ENCODE data around the gene EFNB1. TPM values are rescaled to one million over a fixed set of nuclear protein-coding genes. Genes with fewer than 3 reads are reported as not detected.

EFNB1 gene
- total and polyA plus RNA-seq, 2 of the 8 experiments (the other 6 are each of a cell fraction or from before 2014, with no cell fraction given) = 2.3 to 5.4 TPM

DNA sequence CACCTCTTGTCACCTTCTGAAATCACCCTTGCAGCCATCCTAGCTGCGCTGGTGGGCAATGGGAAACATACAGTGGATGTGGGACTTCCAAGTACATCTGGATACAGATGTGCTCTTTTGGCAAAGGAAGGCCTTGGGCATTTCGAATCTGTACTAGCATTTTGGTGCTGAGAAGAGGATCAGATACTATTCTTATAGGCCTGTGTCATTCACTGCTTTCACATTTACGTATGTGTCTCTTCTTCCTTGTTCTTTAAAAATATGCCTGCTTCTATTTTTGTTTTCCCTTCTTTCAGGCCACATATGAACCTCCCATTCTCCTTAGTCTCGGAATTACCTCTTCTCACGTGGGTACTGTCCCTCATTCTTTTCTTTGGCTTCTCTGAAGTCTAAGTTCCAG, 53.1 kb downstream of the EFNB1 start:
- WGBS, 2 experiments (ENCODE audit: extremely low coverage in 1 of 2, insufficient coverage in 1 of 2, insufficient read length in 1 of 2, insufficient replicate concordance in 2 of 2, low coverage in 1 of 2, low lambda C conversion rate in 2 of 2, missing lambda C conversion rate in 1 of 2) = 78% methylated on average over 5 of the region's 5 CpGs; no CpG with 5 or more reads in 1 of the 2 experiments
- Histone ChIP-seq H2BK5ac (ENCODE audit: low read depth, low read length) (no peak overlapping the region), H3K9ac (replicated peaks in 1 of 4; ENCODE audit: extremely low read depth in 1 of 4, low read depth in 3 of 4, low read length in 3 of 4) (no peak overlapping the region), H2AK5ac (ENCODE audit: low read depth, low read length) (no peak overlapping the region), H3K4me1 (replicated peaks in 1 of 4; ENCODE audit: control insufficient read depth in 3 of 4, insufficient read depth in 4 of 4, low read length in 3 of 4) (peaks cover 0 to 18% (median 9%) of the 10 kb centered on the region in 4 experiments; a peak in 6 of 7 replicates), H2BK12ac (ENCODE audit: low read depth, low read length) (no peak overlapping the region), H3K18ac (ENCODE audit: extremely low read depth, low read length) (no peak overlapping the region), H4K5ac (ENCODE audit: insufficient read length, low read depth, low read length) (no peak overlapping the region), H2AFZ (ENCODE audit: low read length) (no peak overlapping the region), H3K9me3 (ENCODE audit: insufficient read depth in 2 of 2, low read depth in 1 of 2, low read length in 1 of 2) (no peaks in the 10 kb centered on the region), H3K4me3 (ENCODE audit: extremely low read depth in 1 of 4, insufficient read depth in 2 of 4, low read depth in 3 of 4, low read length in 4 of 4) (no peak overlapping the region), H3K27ac (ENCODE audit: low read depth, low read length) (no peak overlapping the region), H3K79me1 (ENCODE audit: low read depth, low read length) (no peaks in the 10 kb centered on the region), H3K36me3 (ENCODE audit: control insufficient read depth in 2 of 4, insufficient read depth in 4 of 4, low read length in 3 of 4) (no peaks in the 10 kb centered on the region), H4K20me1 (replicated peaks in 1 of 2; ENCODE audit: control insufficient read depth in 1 of 2, insufficient read depth in 2 of 2, low read length in 2 of 2) (no peaks in the 10 kb centered on the region), H3K56ac (replicated peaks; ENCODE audit: insufficient read length, low read depth, low read length) (no peak overlapping the region), H2BK20ac (ENCODE audit: low read length) (no peak overlapping the region), H3K4me2 (ENCODE audit: insufficient read depth in 1 of 2, low read depth in 2 of 2, low read length in 2 of 2) (no peak overlapping the region; a peak in 1 of 4 replicates), H2BK120ac (replicated peaks; ENCODE audit: low read depth, low read length) (peak overlapping the region; percentile 41), H3K4ac (replicated peaks; ENCODE audit: insufficient read length, low read depth, low read length) (peak overlapping the region; percentile 78), H3K79me2 (ENCODE audit: control insufficient read depth in 1 of 2, insufficient read depth in 2 of 2, low read length in 2 of 2) (no peaks in the 10 kb centered on the region), H3K23ac (ENCODE audit: insufficient read length) (no peak overlapping the region), H3K14ac (ENCODE audit: insufficient read length) (no peak overlapping the region), H4K91ac (replicated peaks; ENCODE audit: insufficient read length, low read length) (no peak overlapping the region), H4K8ac (ENCODE audit: extremely low read depth, insufficient read depth, low read length) (no peak overlapping the region), H3K27me3 (replicated peaks in 1 of 4; ENCODE audit: control insufficient read depth in 3 of 4, extremely low read depth in 1 of 4, insufficient read depth in 3 of 4, low read length in 3 of 4) (no peaks in the 10 kb centered on the region; a peak in 2 of 7 replicates), H3K23me2 (ENCODE audit: low read depth, low read length) (no peaks in the 10 kb centered on the region), H2BK15ac (ENCODE audit: low read length) (no peak overlapping the region)
- no peak for DNase-seq (ENCODE audit: low read depth in 1 of 2, low spot score in 2 of 2)
- POLR2A ChIA-PET (ENCODE audit: partially characterized antibody) = interaction anchor here (1.5 kb wide), 2 partner anchors 13 to 108 kb away, joined by 3 read pairs; no protein-coding TSS in a partner anchor
- TF ChIP-seq NANOG (IDR thresholded peaks at IDR 0.05; ENCODE audit: insufficient read depth, low read depth, low read length, poor library complexity, severe bottlenecking) (no peak), JUND (IDR thresholded peaks at IDR 0.05; ENCODE audit: low read length) (no peak), TBP (IDR thresholded peaks at IDR 0.05; ENCODE audit: low read depth, low read length) (no peak), CBX5 (IDR thresholded peaks at IDR 0.05; ENCODE audit: low read depth, low read length) (no peak), TAF1 (IDR thresholded peaks at IDR 0.05; ENCODE audit: low read depth, low read length) (no peak), TAF7 (optimal IDR thresholded peaks at IDR 0.05; ENCODE audit: borderline replicate concordance, low read depth, low read length) (no peak), SIX5 (IDR thresholded peaks at IDR 0.05; ENCODE audit: low read depth, low read length) (no peak), RNF2 (IDR thresholded peaks at IDR 0.05; ENCODE audit: borderline replicate concordance, low read depth, low read length, missing control alignments, poor library complexity, severe bottlenecking) (no peak), NRF1 (IDR thresholded peaks at IDR 0.05; ENCODE audit: low read depth, low read length) (no peak), CHD2 (IDR thresholded peaks at IDR 0.05; ENCODE audit: low read length) (no peak), SIN3A (conservative IDR thresholded peaks at IDR 0.05 in 1 of 2, IDR thresholded peaks at IDR 0.05 in 1 of 2; ENCODE audit: low read depth in 1 of 2, low read length in 2 of 2) (no peak), SAP30 (IDR thresholded peaks at IDR 0.05; ENCODE audit: insufficient read depth, insufficient replicate concordance, low read length) (no peak), GTF2F1 (IDR thresholded peaks at IDR 0.05; ENCODE audit: borderline replicate concordance, low read depth, low read length) (no peak), TEAD4 (IDR thresholded peaks at IDR 0.05; ENCODE audit: low read depth, low read length) (no peak)
- no peak for FAIRE-seq
- CTCF ChIA-PET (ENCODE audit: partially characterized antibody) = no interaction called here
